Measurements from ENCODE around the gene SMG9.

Gene SMG9

DNA sequence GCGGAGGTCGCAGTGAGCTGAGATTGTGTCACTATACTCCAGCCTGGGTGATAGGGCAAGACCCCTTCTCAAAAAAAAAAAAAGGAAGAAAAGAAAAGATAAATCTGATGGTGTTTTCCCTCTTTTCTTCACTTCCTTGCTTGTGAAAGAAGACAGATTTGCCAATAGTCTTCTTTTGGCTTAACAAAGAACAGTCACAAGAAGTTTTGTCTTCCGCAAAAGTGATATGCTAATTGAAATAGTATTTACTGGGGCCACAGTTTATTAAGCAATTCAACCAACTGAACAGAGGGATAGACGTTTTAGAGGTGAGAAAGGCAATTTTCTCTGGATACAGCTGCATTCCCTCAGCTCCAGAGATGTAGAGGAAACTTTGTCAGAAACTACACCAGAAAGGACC lies 61.9 kb downstream of the SMG9 start:
- TF ChIP-seq, protein P1, sequence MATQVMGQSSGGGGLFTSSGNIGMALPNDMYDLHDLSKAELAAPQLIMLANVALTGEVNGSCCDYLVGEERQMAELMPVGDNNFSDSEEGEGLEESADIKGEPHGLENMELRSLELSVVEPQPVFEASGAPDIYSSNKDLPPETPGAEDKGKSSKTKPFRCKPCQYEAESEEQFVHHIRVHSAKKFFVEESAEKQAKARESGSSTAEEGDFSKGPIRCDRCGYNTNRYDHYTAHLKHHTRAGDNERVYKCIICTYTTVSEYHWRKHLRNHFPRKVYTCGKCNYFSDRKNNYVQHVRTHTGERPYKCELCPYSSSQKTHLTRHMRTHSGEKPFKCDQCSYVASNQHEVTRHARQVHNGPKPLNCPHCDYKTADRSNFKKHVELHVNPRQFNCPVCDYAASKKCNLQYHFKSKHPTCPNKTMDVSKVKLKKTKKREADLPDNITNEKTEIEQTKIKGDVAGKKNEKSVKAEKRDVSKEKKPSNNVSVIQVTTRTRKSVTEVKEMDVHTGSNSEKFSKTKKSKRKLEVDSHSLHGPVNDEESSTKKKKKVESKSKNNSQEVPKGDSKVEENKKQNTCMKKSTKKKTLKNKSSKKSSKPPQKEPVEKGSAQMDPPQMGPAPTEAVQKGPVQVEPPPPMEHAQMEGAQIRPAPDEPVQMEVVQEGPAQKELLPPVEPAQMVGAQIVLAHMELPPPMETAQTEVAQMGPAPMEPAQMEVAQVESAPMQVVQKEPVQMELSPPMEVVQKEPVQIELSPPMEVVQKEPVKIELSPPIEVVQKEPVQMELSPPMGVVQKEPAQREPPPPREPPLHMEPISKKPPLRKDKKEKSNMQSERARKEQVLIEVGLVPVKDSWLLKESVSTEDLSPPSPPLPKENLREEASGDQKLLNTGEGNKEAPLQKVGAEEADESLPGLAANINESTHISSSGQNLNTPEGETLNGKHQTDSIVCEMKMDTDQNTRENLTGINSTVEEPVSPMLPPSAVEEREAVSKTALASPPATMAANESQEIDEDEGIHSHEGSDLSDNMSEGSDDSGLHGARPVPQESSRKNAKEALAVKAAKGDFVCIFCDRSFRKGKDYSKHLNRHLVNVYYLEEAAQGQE (IDR thresholded peaks at IDR 0.05; ENCODE audit: insufficient read depth in 1 of 2, low read depth in 2 of 2, low read length in 2 of 2), result no peak
- TF ChIP-seq SIN3A (IDR thresholded peaks at IDR 0.05; ENCODE audit: borderline replicate concordance, insufficient read depth, low read length), result no peak
- no peak for TF ChIP-seq FOXP2 (optimal IDR thresholded peaks at IDR 0.05; ENCODE audit: borderline replicate concordance, extremely low read depth, extremely low read length, insufficient read depth)
- no peak for TF ChIP-seq POLR2AphosphoS5 (IDR thresholded peaks at IDR 0.05; ENCODE audit: low read depth, low read length)
- TF ChIP-seq TAF1 (IDR thresholded peaks at IDR 0.05; ENCODE audit: borderline replicate concordance, insufficient read depth, low read length), result no peak

- TF ChIP-seq POLR2AphosphoS5 (IDR thresholded peaks at IDR 0.05; ENCODE audit: low read depth, low read length), result no peak
- TF ChIP-seq SIN3A (IDR thresholded peaks at IDR 0.05; ENCODE audit: borderline replicate concordance, insufficient read depth, low read length), result no peak
- TF ChIP-seq TAF1 (IDR thresholded peaks at IDR 0.05; ENCODE audit: borderline replicate concordance, insufficient read depth, low read length), result no peak
- TF ChIP-seq FOXP2 (optimal IDR thresholded peaks at IDR 0.05; ENCODE audit: borderline replicate concordance, extremely low read depth, extremely low read length, insufficient read depth), result no peak
- TF ChIP-seq, protein P1 (IDR thresholded peaks at IDR 0.05; ENCODE audit: insufficient read depth in 1 of 2, low read depth in 2 of 2, low read length in 2 of 2), result no peak
Observed at GRCh38 chr19:43692385-43692784, 62.4 kb downstream of the SMG9 start.

DNA sequence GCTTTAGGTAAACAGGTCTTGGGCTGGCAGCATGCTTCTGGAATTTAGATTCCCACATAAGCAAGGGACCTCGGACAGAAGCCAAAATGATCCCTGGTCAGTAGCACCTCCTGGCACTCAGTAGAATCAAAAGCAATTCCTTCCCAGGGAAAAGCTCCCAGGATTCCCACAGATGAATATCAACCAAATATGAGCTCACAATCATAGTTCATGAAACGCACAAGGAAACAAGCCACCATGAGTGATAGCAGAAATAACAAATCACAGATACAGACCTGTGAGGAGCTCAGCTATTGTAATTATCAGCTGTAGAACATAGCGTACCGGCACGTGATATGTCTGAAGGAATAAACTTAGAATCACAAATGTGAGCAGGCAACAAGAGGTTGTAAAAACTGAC lies 63.0 kb downstream of the SMG9 start:
- TF ChIP-seq, protein P1 (IDR thresholded peaks at IDR 0.05; ENCODE audit: insufficient read depth in 1 of 2, low read depth in 2 of 2, low read length in 2 of 2), result no peak
- TF ChIP-seq POLR2AphosphoS5 (IDR thresholded peaks at IDR 0.05; ENCODE audit: low read depth, low read length) (no peak), TAF1 (IDR thresholded peaks at IDR 0.05; ENCODE audit: borderline replicate concordance, insufficient read depth, low read length) (no peak), SIN3A (IDR thresholded peaks at IDR 0.05; ENCODE audit: borderline replicate concordance, insufficient read depth, low read length) (no peak), FOXP2 (optimal IDR thresholded peaks at IDR 0.05; ENCODE audit: borderline replicate concordance, extremely low read depth, extremely low read length, insufficient read depth) (no peak)

GRCh38 chr19:43690890-43691289 lies 63.9 kb downstream of the SMG9 start:
- TF ChIP-seq POLR2AphosphoS5 (IDR thresholded peaks at IDR 0.05; ENCODE audit: low read depth, low read length), result no peak
- no peak for TF ChIP-seq TAF1 (IDR thresholded peaks at IDR 0.05; ENCODE audit: borderline replicate concordance, insufficient read depth, low read length)
- TF ChIP-seq, protein P1 (IDR thresholded peaks at IDR 0.05; ENCODE audit: insufficient read depth in 1 of 2, low read depth in 2 of 2, low read length in 2 of 2), result no peak
- no peak for TF ChIP-seq FOXP2 (optimal IDR thresholded peaks at IDR 0.05; ENCODE audit: borderline replicate concordance, extremely low read depth, extremely low read length, insufficient read depth)
- no peak for TF ChIP-seq SIN3A (IDR thresholded peaks at IDR 0.05; ENCODE audit: borderline replicate concordance, insufficient read depth, low read length)

GRCh38 chr19:43690444-43690843 lies 64.3 kb downstream of the SMG9 start:
- TF ChIP-seq SIN3A (IDR thresholded peaks at IDR 0.05; ENCODE audit: borderline replicate concordance, insufficient read depth, low read length), result no peak
- TF ChIP-seq FOXP2 (optimal IDR thresholded peaks at IDR 0.05; ENCODE audit: borderline replicate concordance, extremely low read depth, extremely low read length, insufficient read depth), result no peak
- TF ChIP-seq, protein P1 (IDR thresholded peaks at IDR 0.05; ENCODE audit: insufficient read depth in 1 of 2, low read depth in 2 of 2, low read length in 2 of 2), result no peak
- no peak for TF ChIP-seq TAF1 (IDR thresholded peaks at IDR 0.05; ENCODE audit: borderline replicate concordance, insufficient read depth, low read length)
- no peak for TF ChIP-seq POLR2AphosphoS5 (IDR thresholded peaks at IDR 0.05; ENCODE audit: low read depth, low read length)
